Tibial nerve (tissue), 3 donors: Measurements from ENCODE around the gene DHCR7.

ENCODE experiments used
- CTCF ChIP-seq, 5 experiments: fragments of 200-600 bp in 3 of 5; fragments of 450-650 bp in 2 of 5; sonication (generic) in 3 of 5; IDR thresholded peaks; one replicate each; pipeline ENCODE4 v1.5.1; 2016 to 2019; ENCODE audit warnings: antibody characterized with exemption in 5 of 5, mild to moderate bottlenecking in 3 of 5, moderate library complexity in 2 of 5
- POLR2A ChIP-seq, 2 donors: fragments of 450-650 bp; IDR thresholded peaks; one replicate each; pipeline ENCODE4 v1.6.1; 2017; ENCODE audit warnings: antibody characterized with exemption in 2 of 2, mild to moderate bottlenecking in 2 of 2, moderate library complexity in 2 of 2

GRCh38 chr11:71395774-71396173 is 52.4 kb downstream of the DHCR7 start:
- TF ChIP-seq CTCF (IDR thresholded peaks at IDR 0.05) (no peak), POLR2A (IDR thresholded peaks at IDR 0.05) (no peak)
